22Rv1 (cell line): ENCODE measurements around the gene NMB.

Experiments
- CTCF ChIP-seq: fragments of 450-650 bp; IDR thresholded peaks from 2 replicates; pipeline ENCODE4 v1.5.1; 2017; ENCODE audit warnings: mild to moderate bottlenecking
- ZFX ChIP-seq: fragments of 450-650 bp; IDR thresholded peaks from 2 replicates; pipeline ENCODE4 v1.6.1; 2017; ENCODE audit warnings: antibody characterized with exemption, borderline replicate concordance

GRCh38 chr15:84671211-84671610, 13.2 kb upstream of the NMB start:
- no peak for TF ChIP-seq CTCF
- no peak for TF ChIP-seq ZFX
